Breast epithelium (tissue), 3 donors: Measurements from ENCODE around the gene OR11A1.

Experiments used
- POLR2A ChIP-seq: fragments of 450-650 bp; IDR thresholded peaks from one replicate; pipeline ENCODE4 v1.6.1; 2016; ENCODE audit warnings: antibody characterized with exemption, mild to moderate bottlenecking, moderate library complexity
- POLR2AphosphoS5 ChIP-seq, 3 donors: sonication (generic); formaldehyde crosslinking; IDR thresholded peaks; one replicate each; pipeline ENCODE4 v1.6.1; 2017; ENCODE audit warnings: antibody characterized with exemption in 3 of 3
- TF ChIP-seq, protein P1 (sequence below), 3 donors: fragments of 450-650 bp; IDR thresholded peaks; one replicate each; pipeline ENCODE4 v1.5.1; 2016 to 2017; ENCODE audit warnings: antibody characterized with exemption in 3 of 3, mild to moderate bottlenecking in 3 of 3, moderate library complexity in 3 of 3

- TF ChIP-seq POLR2A (no peak), POLR2AphosphoS5 (IDR thresholded peaks at IDR 0.05) (no peak)
- TF ChIP-seq, protein P1, sequence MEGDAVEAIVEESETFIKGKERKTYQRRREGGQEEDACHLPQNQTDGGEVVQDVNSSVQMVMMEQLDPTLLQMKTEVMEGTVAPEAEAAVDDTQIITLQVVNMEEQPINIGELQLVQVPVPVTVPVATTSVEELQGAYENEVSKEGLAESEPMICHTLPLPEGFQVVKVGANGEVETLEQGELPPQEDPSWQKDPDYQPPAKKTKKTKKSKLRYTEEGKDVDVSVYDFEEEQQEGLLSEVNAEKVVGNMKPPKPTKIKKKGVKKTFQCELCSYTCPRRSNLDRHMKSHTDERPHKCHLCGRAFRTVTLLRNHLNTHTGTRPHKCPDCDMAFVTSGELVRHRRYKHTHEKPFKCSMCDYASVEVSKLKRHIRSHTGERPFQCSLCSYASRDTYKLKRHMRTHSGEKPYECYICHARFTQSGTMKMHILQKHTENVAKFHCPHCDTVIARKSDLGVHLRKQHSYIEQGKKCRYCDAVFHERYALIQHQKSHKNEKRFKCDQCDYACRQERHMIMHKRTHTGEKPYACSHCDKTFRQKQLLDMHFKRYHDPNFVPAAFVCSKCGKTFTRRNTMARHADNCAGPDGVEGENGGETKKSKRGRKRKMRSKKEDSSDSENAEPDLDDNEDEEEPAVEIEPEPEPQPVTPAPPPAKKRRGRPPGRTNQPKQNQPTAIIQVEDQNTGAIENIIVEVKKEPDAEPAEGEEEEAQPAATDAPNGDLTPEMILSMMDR (IDR thresholded peaks at IDR 0.05), result no peak
Observed at GRCh38 chr6:29504961-29505360, 48.1 kb upstream of the OR11A1 start.
